Ammon's horn (tissue), 1 donor: Measurements from ENCODE around the gene PLCH1.
"Not testable (repeated sequence)": the region's sequence is repeated elsewhere in the genome, so short reads cannot be mapped to it uniquely, and the experiment has no call there.

Experiments used
- DNase-seq: peaks from one replicate; pipeline ENCODE4 v3.0.0-alpha.2; 2016; ENCODE audit warnings: low spot score

The PLCH1 gene

GRCh38 chr3:155641956-155642355 lies 102.9 kb downstream of the PLCH1 start:
- no peak for DNase-seq

- no peak for DNase-seq
Observed at GRCh38 chr3:155640098-155640497, 104.8 kb downstream of the PLCH1 start.

GRCh38 chr3:155639462-155640055 lies 105.3 kb downstream of the PLCH1 start:
- no peak for DNase-seq

- DNase-seq: not testable (repeated sequence)
Observed at GRCh38 chr3:155638461-155638860, 106.4 kb downstream of the PLCH1 start.

DNA sequence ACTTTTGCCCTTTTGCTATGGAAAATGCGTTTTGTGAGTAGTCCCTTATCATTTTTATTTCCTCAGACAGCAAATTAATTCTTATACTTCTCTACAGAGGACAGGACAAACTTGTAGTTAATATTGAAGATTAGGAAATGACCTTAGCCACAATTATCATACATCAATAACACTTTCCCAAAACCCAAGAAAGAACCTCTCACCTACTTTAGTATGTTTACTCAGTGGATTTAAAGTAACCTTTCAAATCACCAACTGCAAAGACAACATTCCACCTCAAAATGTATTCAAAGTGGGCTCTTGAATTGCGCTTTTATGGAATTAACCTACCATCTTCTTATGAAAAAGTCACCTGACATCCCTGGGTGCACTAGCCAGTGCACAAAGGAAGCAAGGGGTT lies 107.3 kb downstream of the PLCH1 start:
- no peak for DNase-seq

GRCh38 chr3:155635056-155635455 lies 109.8 kb downstream of the PLCH1 start:
- DNase-seq: no peak

GRCh38 chr3:155634121-155634719 lies 110.7 kb downstream of the PLCH1 start:
- DNase-seq: no peak

- no peak for DNase-seq
Observed at GRCh38 chr3:155631323-155632019, 113.4 kb downstream of the PLCH1 start.

DNA sequence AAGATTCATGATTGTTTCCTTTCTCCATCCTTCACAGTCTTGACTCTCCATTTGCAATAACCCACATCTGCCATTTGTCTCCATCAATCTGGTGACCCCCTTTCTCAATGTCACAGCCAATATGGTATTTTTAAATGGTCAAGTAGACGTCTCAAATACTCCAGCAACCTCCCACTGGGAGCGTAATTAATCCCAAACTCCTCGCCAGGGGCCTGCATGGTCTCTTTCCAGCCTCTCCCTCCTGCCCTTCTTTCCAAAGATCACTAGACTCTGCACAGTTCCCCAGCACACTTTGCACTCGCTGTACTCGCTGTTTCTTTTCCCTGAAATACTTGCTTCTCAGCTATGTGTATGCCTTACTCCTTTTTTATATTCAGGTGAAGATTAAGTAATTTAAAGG lies 115.3 kb downstream of the PLCH1 start:
- DNase-seq: no peak

DNA sequence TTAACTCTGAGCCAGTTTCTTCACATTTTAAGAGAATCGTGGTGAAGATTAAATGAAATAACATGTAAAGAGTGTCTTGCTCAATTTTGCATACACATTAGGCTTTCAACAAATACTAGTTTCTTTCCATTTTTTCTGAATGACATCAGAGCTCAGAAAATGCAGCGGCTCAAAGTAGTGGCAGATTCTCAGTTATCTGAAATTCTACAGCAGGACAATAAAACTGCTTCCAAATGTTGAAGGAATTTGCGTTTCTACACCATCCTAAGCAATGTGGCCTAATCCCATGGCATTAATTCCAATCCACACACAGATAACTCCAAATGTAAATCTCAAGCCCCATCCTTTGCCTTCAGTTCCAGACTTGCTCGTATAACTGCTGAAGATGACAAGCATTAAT lies 115.8 kb downstream of the PLCH1 start:
- DNase-seq: no peak

DNA sequence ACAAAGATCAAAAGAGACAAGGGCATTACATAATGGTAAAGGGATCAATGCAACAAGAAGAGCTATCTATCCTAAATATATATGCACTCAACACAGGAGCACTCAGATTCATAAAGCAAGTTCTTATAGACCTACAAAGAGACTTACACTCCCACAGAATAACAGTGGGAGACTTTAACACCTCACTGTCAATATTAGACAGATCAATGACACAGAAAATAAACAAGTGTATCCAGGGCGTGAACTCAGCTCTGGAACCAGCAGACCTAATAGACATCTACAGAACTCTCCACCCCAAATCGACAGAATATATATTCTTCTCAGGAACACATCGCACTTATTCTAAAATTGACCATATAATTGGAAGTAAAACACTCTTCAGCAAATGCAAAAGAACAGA lies 122.2 kb downstream of the PLCH1 start:
- not testable (repeated sequence) for DNase-seq

DNA sequence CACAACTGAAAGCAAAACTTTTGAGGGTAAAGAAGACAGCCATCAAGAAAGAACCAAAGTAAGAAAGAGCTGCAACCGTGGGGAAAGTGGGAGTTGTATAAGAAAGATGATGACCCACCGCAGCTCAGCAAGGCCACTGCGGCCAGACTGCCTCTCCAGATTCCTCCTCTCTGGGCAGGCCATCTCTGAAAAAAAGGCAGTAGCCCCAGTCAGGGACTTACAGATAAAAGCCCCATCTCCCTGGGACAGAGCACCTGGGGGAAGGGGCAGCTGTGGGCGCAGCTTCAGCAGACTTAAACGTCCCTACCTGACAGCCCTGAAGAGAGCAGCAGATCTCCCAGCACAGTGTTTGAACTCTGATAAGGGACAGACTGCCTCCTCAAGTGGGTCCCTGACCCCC lies 124.3 kb downstream of the PLCH1 start:
- DNase-seq: not testable (repeated sequence)

DNA sequence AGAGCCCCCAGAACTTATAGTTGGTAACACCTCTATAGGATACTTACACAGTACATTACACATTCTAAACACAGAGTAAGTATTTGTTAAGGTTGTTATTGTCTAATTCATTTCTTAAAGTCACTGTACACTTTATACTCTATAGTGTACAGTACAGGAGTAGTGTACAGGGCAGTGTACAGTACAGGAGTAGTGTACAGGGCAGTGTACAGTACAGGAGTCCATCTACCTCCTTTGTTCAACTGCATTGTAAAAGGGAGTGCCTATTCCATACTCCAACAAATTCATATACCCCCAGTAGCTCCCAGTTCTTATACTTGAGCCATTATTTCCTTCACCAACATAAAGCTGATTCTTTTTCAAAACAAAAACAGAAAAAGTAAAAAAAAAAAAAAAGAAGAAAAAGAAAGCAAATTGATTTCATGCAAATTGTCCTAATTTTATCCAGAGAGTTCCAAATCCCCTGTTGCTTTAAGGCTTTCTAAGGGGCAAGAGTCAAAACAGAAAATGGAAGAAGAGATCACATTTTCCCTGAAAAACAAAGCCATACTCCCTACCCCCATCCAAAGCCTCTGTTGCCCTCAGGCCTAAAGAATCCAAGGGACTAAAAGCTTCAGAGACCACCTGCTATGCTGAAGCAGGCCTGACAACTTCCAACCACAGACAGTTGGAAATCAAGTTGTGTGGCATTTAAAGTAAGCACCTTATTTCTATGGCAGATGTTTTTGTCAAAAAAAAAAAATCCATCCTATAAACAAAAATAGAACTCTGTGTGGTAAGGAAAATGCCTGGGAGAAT lies 125.6 kb downstream of the PLCH1 start:
- DNase-seq: no peak

DNA sequence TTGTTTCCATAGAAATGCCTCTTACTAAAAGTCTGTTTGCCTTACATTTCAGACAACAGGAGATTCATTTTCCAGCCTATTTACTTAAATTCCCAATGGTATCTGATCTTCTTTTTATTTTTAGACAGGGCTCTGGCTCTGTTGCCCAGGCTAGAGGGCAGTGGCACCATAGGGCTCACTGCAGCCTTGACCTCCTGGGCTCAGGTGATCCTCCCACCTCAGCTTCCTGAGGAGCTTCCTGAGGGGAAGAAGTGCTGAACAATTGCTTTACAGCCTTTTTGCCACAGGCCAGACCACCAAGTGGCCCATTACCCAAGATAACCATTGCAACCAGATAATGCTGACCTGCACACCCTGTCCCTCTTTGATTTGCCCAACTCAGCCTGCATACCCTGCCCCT lies 126.3 kb downstream of the PLCH1 start:
- no peak for DNase-seq

- DNase-seq: no peak
Observed at GRCh38 chr3:155617346-155617925, 127.4 kb downstream of the PLCH1 start.

DNA sequence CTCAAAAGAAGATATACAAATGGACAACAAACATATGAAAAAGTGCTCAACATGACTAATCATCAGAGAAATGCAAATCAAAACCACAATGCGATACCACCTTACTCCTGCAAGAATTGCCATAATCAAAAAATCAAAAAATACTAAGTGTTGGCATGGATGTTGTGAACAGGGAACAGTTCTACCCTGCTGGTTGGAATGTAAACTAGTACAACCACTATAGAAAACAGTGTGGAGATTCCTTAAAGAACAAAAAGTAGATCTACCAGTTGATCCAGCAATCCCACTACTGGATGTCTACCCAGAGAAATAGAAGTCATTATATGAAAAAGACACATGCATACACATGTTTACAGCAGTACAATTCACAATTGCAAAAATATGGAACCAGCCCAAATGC lies 129.7 kb downstream of the PLCH1 start:
- not testable (repeated sequence) for DNase-seq

- not testable (repeated sequence) for DNase-seq
Observed at GRCh38 chr3:155614410-155614809, 130.5 kb downstream of the PLCH1 start.

GRCh38 chr3:155611456-155611855 lies 133.4 kb downstream of the PLCH1 start:
- no peak for DNase-seq

GRCh38 chr3:155609586-155609985 lies 135.3 kb downstream of the PLCH1 start:
- DNase-seq: no peak

GRCh38 chr3:155608228-155608920 lies 136.5 kb downstream of the PLCH1 start:
- DNase-seq: no peak

DNA sequence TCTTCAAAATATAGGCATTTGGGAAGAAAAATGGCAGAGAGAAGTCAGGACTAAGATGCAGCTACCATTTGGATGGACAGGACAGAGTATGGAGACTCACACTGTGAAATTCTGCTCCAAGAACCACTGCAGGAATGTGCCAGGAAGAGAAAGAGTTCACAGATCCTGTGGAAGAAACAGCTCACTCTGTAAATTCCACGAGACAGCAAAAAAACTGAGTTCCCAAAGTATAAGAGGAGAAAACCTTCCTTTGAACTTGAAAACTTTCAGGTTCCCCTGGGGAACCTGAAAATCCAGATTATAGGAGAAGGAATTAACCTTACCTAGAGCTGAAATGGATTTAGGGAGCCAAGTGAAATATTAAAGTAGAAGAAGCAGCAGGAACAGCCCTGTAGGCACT lies 137.1 kb downstream of the PLCH1 start:
- no peak for DNase-seq

DNA sequence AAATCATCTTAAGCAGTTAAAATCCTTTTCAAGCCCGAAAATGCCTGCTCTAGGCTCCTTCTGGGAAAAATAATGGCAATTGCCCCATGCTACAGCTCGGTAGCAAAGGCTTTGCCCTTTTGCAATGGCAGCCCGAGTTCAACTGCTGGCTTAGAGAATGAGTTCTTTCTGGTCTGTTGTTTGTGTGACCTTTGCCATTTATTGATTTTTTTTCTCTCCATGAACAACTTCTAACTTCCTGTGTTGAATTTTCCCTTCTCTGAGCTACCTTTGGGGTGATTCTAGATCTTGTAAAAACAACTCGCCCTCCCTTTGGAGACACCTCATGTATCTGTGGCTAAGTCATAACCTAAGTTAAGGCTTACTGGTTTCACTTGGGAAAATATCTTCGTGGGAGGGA lies 139.3 kb downstream of the PLCH1 start:
- no peak for DNase-seq
